Nephron (organoid): ENCODE data around the gene EXD2.

Experiments
- H3K27ac Mint-ChIP-seq, 3 experiments: 2 replicates each; pipeline ENCODE4 v1.8.0; 2020; ENCODE audit warnings: mixed read lengths in 3 of 3, mild to moderate bottlenecking in 2 of 3, moderate library complexity in 1 of 3
- H3K27me3 Mint-ChIP-seq: 2 replicates; pipeline ENCODE4 v1.8.0; 2021; ENCODE audit warnings: low read depth, mild to moderate bottlenecking, moderate library complexity, mixed read lengths
- H3K36me3 Mint-ChIP-seq: 2 replicates; pipeline ENCODE4 v1.8.0; 2020; ENCODE audit warnings: low read depth, mixed read lengths
- H3K4me1 Mint-ChIP-seq: 2 replicates; pipeline ENCODE4 v1.8.0; 2020; ENCODE audit warnings: mixed read lengths
- H3K4me3 Mint-ChIP-seq, 3 experiments: 2 replicates each; pipeline ENCODE4 v1.8.0; 2020; ENCODE audit warnings: mild to moderate bottlenecking in 3 of 3, mixed read lengths in 3 of 3, moderate library complexity in 2 of 3
- H3K9me3 Mint-ChIP-seq: 2 replicates; pipeline ENCODE4 v1.8.0; 2020; ENCODE audit warnings: mixed read lengths
- CTCF ChIP-seq, 3 experiments: fragments of 200-600 bp; sonication (generic); IDR thresholded peaks; one replicate each; pipeline ENCODE4 v1.5.0; 2021; ENCODE audit warnings: antibody characterized with exemption in 3 of 3; ENCODE audit not compliant: unreplicated experiment in 3 of 3

The EXD2 gene

GRCh38 chr14:69291396-69291795, 100.1 kb downstream of the EXD2 start:
- Mint-ChIP-seq H3K4me3 (no peak overlapping the region), H3K36me3 (no peaks in the 10 kb centered on the region), H3K27me3 (peaks cover 6% of the 10 kb centered on the region), H3K4me1 (peaks cover 33% of the 10 kb centered on the region), H3K9me3 (no peaks in the 10 kb centered on the region), H3K27ac (no peak overlapping the region)
- TF ChIP-seq CTCF (IDR thresholded peaks at IDR 0.05; ENCODE audit: unreplicated experiment in 3 of 3) = no peak

- Mint-ChIP-seq H3K27ac (no peak overlapping the region), H3K4me1 (peaks cover 30% of the 10 kb centered on the region), H3K27me3 (peaks cover 6% of the 10 kb centered on the region), H3K9me3 (no peaks in the 10 kb centered on the region), H3K36me3 (no peaks in the 10 kb centered on the region), H3K4me3 (no peak overlapping the region)
- TF ChIP-seq CTCF (IDR thresholded peaks at IDR 0.05; ENCODE audit: unreplicated experiment in 3 of 3) = no peak
These were observed 100.7 kb downstream of the EXD2 start for GRCh38 chr14:69291891-69292561.
